Subcutaneous abdominal adipose tissue (tissue), 5 donors: ENCODE results near the gene LDB2.
A peak's percentile ranks its signal among the peaks of the same experiment; 100 is the strongest.

Source experiments
- H3K27ac ChIP-seq: one replicate; pipeline ENCODE4 v1.7.0; 2013; ENCODE audit warnings: low read depth, mild to moderate bottlenecking, inconsistent platforms, low read length, moderate library complexity
- H3K27me3 ChIP-seq, 5 donors: one replicate each; pipeline ENCODE4 v1.7.0; 2013; ENCODE audit warnings: low read length in 5 of 5, inconsistent platforms in 1 of 5; ENCODE audit not compliant: control insufficient read depth in 5 of 5, insufficient read depth in 4 of 5
- H3K36me3 ChIP-seq, 5 donors: one replicate each; pipeline ENCODE4 v1.7.0; 2013; ENCODE audit warnings: low read length in 5 of 5; ENCODE audit not compliant: control insufficient read depth in 5 of 5, insufficient read depth in 5 of 5
- H3K4me1 ChIP-seq, 5 donors: one replicate each; pipeline ENCODE4 v1.7.0; 2013; ENCODE audit warnings: low read length in 5 of 5, mild to moderate bottlenecking in 3 of 5, moderate library complexity in 1 of 5; ENCODE audit not compliant: control insufficient read depth in 5 of 5, insufficient read depth in 5 of 5
- H3K4me3 ChIP-seq, 5 donors: one replicate each; pipeline ENCODE4 v1.7.0; 2013; ENCODE audit warnings: low read length in 5 of 5, low read depth in 1 of 5
- H3K9ac ChIP-seq, 5 donors: one replicate each; pipeline ENCODE4 v1.7.0; 2013; ENCODE audit warnings: low read length in 5 of 5, mild to moderate bottlenecking in 4 of 5, moderate library complexity in 3 of 5
- H3K9me3 ChIP-seq, 5 donors: one replicate each; pipeline ENCODE4 v1.7.0; 2013; ENCODE audit warnings: low read length in 5 of 5; ENCODE audit not compliant: control insufficient read depth in 5 of 5
- donor health status: healthy.
- donor health status: healthy.
- donor health status: healthy.
- donor health status: healthy.
- donor health status: healthy.

Gene LDB2

DNA sequence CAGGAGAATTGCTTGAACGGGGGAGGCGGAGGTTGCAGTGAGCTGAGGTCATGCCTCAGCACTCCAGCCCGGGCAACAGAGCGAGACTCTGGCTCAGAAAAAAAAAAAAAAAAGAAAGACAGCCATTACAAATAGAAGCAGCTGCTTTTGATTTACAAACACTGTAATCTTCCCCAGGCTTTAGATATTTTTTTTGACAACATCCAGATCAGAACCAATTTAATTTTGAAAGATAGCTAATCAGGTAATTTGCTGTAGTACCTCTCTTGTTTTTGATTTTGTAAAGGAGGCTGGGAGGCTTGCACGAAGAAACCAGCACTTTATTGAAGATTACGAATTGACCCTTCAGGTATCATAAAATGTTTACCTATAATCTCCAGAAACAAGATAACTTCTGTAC, 107.0 kb downstream of the LDB2 start:
- Histone ChIP-seq H3K4me3 (no peak overlapping the region), H3K9me3 (no peaks in the 10 kb centered on the region), H3K9ac (no peak overlapping the region), H3K36me3 (no peaks in the 10 kb centered on the region), H3K27me3 (no peaks in the 10 kb centered on the region), H3K4me1 (peaks cover 0 to 35% (median 4%) of the 10 kb centered on the region in 5 donors), H3K27ac (peak overlapping the region; percentile 4)

DNA sequence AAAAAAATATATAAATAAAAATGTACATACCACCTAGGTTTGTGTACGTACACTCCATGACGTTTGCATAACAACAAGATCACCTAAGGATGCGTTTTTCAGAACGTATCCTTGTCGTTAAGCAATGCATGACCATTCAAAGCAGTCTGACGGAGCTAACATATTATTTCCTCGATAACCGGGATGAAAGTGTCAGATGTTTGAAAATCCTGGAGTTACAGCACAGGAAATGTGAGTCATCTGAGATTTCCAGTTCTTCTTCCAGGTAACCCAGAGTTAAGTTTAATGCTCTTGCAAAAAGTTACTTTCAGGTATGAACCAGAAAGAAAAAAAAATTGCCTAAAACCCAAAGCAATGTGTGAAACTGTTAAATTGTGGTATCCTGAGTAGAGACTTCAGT, 107.9 kb downstream of the LDB2 start:
- Histone ChIP-seq H3K36me3 (no peaks in the 10 kb centered on the region), H3K4me3 (no peak overlapping the region), H3K4me1 (peaks cover 0 to 35% (median 4%) of the 10 kb centered on the region in 5 donors), H3K27me3 (no peaks in the 10 kb centered on the region), H3K27ac (no peak overlapping the region), H3K9ac (no peak overlapping the region), H3K9me3 (no peaks in the 10 kb centered on the region)

DNA sequence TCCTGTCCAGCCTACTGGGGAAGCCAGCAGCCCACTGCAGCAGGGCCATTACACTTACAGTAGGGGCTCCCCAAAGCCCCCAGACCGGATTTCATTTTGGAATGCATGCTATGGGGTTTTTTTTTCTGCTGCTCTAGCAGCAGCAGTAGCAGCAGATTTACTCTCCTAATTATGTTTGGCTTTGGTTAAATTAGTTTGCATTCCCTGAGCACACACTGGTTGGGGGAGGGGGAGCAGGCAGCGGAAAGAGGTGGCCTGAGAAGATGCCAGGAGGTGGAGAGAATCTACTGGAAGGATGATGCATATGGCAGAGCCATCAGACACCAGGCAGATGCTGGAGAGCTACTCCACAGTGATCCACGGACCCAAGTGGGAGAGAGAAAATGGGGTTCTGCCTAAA, 109.6 kb downstream of the LDB2 start:
- Histone ChIP-seq H3K27me3 (no peaks in the 10 kb centered on the region), H3K27ac (no peak overlapping the region), H3K9me3 (no peaks in the 10 kb centered on the region), H3K9ac (no peak overlapping the region), H3K36me3 (peaks cover 0 to 2% (median 0%) of the 10 kb centered on the region in 5 donors), H3K4me3 (no peak overlapping the region), H3K4me1 (peaks cover 0 to 25% (median 0%) of the 10 kb centered on the region in 5 donors)

- Histone ChIP-seq H3K36me3 (peaks cover 0 to 10% (median 4%) of the 10 kb centered on the region in 5 donors), H3K4me1 (peaks cover 0 to 20% (median 0%) of the 10 kb centered on the region in 5 donors), H3K9ac (no peak overlapping the region), H3K27ac (no peak overlapping the region), H3K27me3 (no peaks in the 10 kb centered on the region), H3K9me3 (no peaks in the 10 kb centered on the region), H3K4me3 (no peak overlapping the region)
Measured at GRCh38 chr4:16785793-16786527, 112.5 kb downstream of the LDB2 start.

GRCh38 chr4:16783119-16783518, 115.3 kb downstream of the LDB2 start:
- H3K9ac ChIP-seq, result no peak overlapping the region
- no peaks in the 10 kb centered on the region for H3K27me3 ChIP-seq
- peaks cover 0 to 7% (median 0%) of the 10 kb centered on the region in 5 donors for H3K4me1 ChIP-seq
- H3K4me3 ChIP-seq, result no peak overlapping the region
- peaks cover 0 to 10% (median 4%) of the 10 kb centered on the region in 5 donors for H3K36me3 ChIP-seq
- H3K9me3 ChIP-seq, result no peaks in the 10 kb centered on the region
- H3K27ac ChIP-seq, result no peak overlapping the region

DNA sequence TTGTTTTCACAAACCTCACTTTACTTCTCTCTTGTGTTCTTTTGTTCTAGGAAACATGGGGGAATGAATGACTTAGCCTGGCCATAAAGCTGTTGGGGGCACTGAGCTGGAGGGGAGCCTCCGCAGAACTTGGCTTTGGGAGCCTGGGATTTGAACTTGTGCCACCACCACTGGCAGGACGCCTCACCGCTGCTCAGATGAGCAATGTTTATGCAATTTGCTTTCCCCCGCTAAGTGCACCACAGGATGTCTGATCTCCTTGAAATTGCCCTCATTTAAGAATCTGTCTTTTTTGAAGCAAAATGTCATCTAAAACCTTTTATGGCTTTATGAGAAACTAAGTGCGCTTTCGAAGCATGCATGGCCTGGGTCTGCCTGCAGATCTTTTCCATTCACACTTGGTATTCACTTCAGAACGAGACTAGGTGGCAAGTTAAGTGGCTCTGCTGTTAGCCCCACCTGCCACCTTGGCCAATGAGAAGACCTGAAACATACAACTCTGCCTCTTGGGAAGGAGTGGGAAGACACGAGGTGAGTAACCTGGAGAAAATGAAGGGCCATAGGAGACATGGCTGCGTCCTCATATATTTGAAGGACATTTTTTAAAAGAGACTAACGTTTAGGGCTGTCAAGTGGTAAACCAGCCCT, 119.3 kb downstream of the LDB2 start:
- no peak overlapping the region for H3K4me3 ChIP-seq
- H3K9me3 ChIP-seq, result no peaks in the 10 kb centered on the region
- no peak overlapping the region for H3K9ac ChIP-seq
- peaks cover 0 to 16% (median 15%) of the 10 kb centered on the region in 5 donors for H3K36me3 ChIP-seq
- H3K27ac ChIP-seq, result no peak overlapping the region
- H3K4me1 ChIP-seq, result peaks cover 0 to 2% (median 0%) of the 10 kb centered on the region in 5 donors
- H3K27me3 ChIP-seq, result no peaks in the 10 kb centered on the region

- Histone ChIP-seq H3K36me3 (peaks cover 0 to 16% (median 15%) of the 10 kb centered on the region in 5 donors), H3K9me3 (no peaks in the 10 kb centered on the region), H3K9ac (no peak overlapping the region), H3K4me3 (no peak overlapping the region), H3K27ac (no peak overlapping the region), H3K27me3 (no peaks in the 10 kb centered on the region), H3K4me1 (peaks cover 0 to 3% (median 0%) of the 10 kb centered on the region in 5 donors)
Measured at GRCh38 chr4:16777726-16778125, 120.7 kb downstream of the LDB2 start.

GRCh38 chr4:16775411-16776154, 122.9 kb downstream of the LDB2 start:
- Histone ChIP-seq H3K9me3 (no peaks in the 10 kb centered on the region), H3K4me1 (peaks cover 0 to 3% (median 0%) of the 10 kb centered on the region in 5 donors), H3K36me3 (peaks cover 0 to 12% (median 8%) of the 10 kb centered on the region in 5 donors), H3K4me3 (no peak overlapping the region), H3K27me3 (no peaks in the 10 kb centered on the region), H3K27ac (no peak overlapping the region), H3K9ac (no peak overlapping the region)

- no peak overlapping the region for H3K9ac ChIP-seq
- peaks cover 0 to 7% (median 5%) of the 10 kb centered on the region in 5 donors for H3K36me3 ChIP-seq
- no peaks in the 10 kb centered on the region for H3K9me3 ChIP-seq
- no peak overlapping the region for H3K4me3 ChIP-seq
- peaks cover 0 to 3% (median 0%) of the 10 kb centered on the region in 5 donors for H3K4me1 ChIP-seq
- H3K27ac ChIP-seq, result no peak overlapping the region
- no peaks in the 10 kb centered on the region for H3K27me3 ChIP-seq
Measured at GRCh38 chr4:16772366-16772850, 126.0 kb downstream of the LDB2 start.
